ENCODE data around the gene FGFBP2. TPM values are rescaled to one million over a fixed set of nuclear protein-coding genes. Genes with fewer than 3 reads are reported as not detected.

Gene FGFBP2
- total and polyA plus RNA-seq, 2 experiments from 2014 or later, result 2.2 to 5.2 TPM

DNA sequence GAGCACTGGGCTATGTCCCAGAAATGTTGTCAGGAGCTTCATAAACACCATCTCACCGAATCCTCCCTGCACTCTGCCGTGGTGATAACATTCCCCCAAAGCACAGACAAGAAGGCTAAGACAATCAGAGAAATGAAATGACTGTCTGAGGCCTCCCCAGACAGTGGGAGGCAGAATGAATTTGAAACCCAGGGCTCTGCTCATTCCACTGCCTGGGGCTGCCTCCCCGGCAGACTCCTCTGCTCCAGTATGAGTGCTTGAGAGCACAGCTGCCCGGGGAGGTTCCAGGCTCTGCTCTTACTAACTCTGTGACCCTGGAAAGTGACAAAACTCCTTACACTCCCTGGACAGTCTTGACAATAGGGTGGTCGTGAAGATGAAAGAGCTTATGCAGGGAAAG, 34.1 kb downstream of the FGFBP2 start:
- Histone ChIP-seq H3K36me3 (replicated peaks; ENCODE audit: insufficient read depth, low read depth) (no peaks in the 10 kb centered on the region), H3K27me3 (peaks cover 5% of the 10 kb centered on the region), H3K27ac (no peak overlapping the region), H2AFZ (no peak overlapping the region), H3K4me3 (no peak overlapping the region), H3K79me2 (no peaks in the 10 kb centered on the region), H3K4me2 (no peak overlapping the region), H3K4me1 (ENCODE audit: insufficient read depth) (no peaks in the 10 kb centered on the region), H3K9me3 (ENCODE audit: low read depth) (no peaks in the 10 kb centered on the region), H4K20me1 (ENCODE audit: insufficient read depth, poor library complexity, severe bottlenecking) (no peaks in the 10 kb centered on the region), H3K9me2 (replicated peaks; ENCODE audit: insufficient read depth) (no peaks in the 10 kb centered on the region)
- WGBS (ENCODE audit: low lambda C conversion rate, missing lambda C conversion rate), result 51% methylated on average over 5 of the region's 5 CpGs
- TF ChIP-seq EZH2phosphoT487 (IDR thresholded peaks at IDR 0.05; ENCODE audit: low read depth, severe bottlenecking, unreplicated experiment) (no peak), EZH2 (IDR thresholded peaks at IDR 0.05; ENCODE audit: borderline replicate concordance) (no peak)
- TF ChIP-seq, protein P1, sequence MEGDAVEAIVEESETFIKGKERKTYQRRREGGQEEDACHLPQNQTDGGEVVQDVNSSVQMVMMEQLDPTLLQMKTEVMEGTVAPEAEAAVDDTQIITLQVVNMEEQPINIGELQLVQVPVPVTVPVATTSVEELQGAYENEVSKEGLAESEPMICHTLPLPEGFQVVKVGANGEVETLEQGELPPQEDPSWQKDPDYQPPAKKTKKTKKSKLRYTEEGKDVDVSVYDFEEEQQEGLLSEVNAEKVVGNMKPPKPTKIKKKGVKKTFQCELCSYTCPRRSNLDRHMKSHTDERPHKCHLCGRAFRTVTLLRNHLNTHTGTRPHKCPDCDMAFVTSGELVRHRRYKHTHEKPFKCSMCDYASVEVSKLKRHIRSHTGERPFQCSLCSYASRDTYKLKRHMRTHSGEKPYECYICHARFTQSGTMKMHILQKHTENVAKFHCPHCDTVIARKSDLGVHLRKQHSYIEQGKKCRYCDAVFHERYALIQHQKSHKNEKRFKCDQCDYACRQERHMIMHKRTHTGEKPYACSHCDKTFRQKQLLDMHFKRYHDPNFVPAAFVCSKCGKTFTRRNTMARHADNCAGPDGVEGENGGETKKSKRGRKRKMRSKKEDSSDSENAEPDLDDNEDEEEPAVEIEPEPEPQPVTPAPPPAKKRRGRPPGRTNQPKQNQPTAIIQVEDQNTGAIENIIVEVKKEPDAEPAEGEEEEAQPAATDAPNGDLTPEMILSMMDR (IDR thresholded peaks at IDR 0.05; ENCODE audit: poor library complexity), result no peak
- DNase-seq (ENCODE audit: low spot score), result no peak

DNA sequence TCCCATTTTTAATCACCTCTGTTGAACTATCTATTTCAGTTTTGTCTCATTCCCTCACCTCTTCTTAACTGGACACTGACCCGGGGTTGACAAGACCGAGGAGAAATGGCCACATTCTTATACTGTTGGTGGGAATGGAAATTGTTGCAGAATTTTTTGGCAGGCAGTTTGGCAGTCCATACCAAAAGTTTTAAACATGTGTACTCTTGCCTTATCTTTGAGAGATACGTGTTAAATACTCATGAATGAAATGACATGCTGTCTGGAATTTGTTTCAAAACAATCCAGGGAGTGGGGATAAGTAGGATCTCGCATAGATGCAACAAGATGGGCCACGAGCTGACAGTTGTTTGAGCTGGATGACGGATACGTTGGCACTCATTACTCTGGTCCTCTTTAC, 36.5 kb downstream of the FGFBP2 start:
- TF ChIP-seq, protein P1 (IDR thresholded peaks at IDR 0.05; ENCODE audit: poor library complexity), result no peak
- no peak for TF ChIP-seq EZH2 (IDR thresholded peaks at IDR 0.05; ENCODE audit: borderline replicate concordance)
- no peak for TF ChIP-seq EZH2phosphoT487 (IDR thresholded peaks at IDR 0.05; ENCODE audit: low read depth, severe bottlenecking, unreplicated experiment)
- no peak overlapping the region for H3K4me2 ChIP-seq
- no peak for DNase-seq (ENCODE audit: low spot score)
- no peaks in the 10 kb centered on the region for H3K9me3 ChIP-seq (ENCODE audit: low read depth)
- H3K36me3 ChIP-seq (replicated peaks; ENCODE audit: insufficient read depth, low read depth), result no peaks in the 10 kb centered on the region
- no peaks in the 10 kb centered on the region for H3K4me1 ChIP-seq (ENCODE audit: insufficient read depth)
- H3K9me2 ChIP-seq (replicated peaks; ENCODE audit: insufficient read depth), result no peaks in the 10 kb centered on the region
- no peak overlapping the region for H3K27ac ChIP-seq
- no peaks in the 10 kb centered on the region for H3K79me2 ChIP-seq
- no peak overlapping the region for H2AFZ ChIP-seq
- WGBS (ENCODE audit: low lambda C conversion rate, missing lambda C conversion rate), result 92% methylated on average over 7 of the region's 7 CpGs
- no peaks in the 10 kb centered on the region for H4K20me1 ChIP-seq (ENCODE audit: insufficient read depth, poor library complexity, severe bottlenecking)
- peaks cover 8% of the 10 kb centered on the region for H3K27me3 ChIP-seq
- H3K4me3 ChIP-seq, result no peak overlapping the region

DNA sequence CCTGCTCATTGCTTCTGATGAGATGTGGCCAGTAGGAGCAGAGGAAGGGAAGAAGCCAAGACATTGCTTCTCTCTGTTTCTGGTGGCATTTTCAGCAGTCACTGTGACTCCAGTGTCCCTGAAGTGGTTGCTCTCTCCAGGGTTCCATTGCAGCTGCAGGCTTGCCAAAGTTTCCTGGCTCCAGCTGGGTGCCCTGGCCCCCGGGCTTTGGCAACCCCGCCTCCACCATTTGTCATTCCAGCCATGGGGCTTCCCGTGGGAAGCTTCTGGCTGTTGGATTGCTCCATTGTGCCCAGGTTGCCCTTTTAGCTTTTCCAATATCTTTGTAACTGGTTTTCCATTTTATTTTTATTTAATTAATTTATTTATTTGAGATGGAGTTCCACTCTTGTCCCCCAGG, 37.1 kb downstream of the FGFBP2 start:
- no peaks in the 10 kb centered on the region for H3K36me3 ChIP-seq (replicated peaks; ENCODE audit: insufficient read depth, low read depth)
- no peak for DNase-seq (ENCODE audit: low spot score)
- H3K9me2 ChIP-seq (replicated peaks; ENCODE audit: insufficient read depth), result no peaks in the 10 kb centered on the region
- H3K4me2 ChIP-seq, result no peak overlapping the region
- no peak overlapping the region for H2AFZ ChIP-seq
- no peak overlapping the region for H3K4me3 ChIP-seq
- H3K27me3 ChIP-seq, result peaks cover 6% of the 10 kb centered on the region
- no peaks in the 10 kb centered on the region for H3K79me2 ChIP-seq
- H4K20me1 ChIP-seq (ENCODE audit: insufficient read depth, poor library complexity, severe bottlenecking), result no peaks in the 10 kb centered on the region
- H3K27ac ChIP-seq, result no peak overlapping the region
- 88% methylated on average over 3 of the region's 3 CpGs for WGBS (ENCODE audit: low lambda C conversion rate, missing lambda C conversion rate)
- no peaks in the 10 kb centered on the region for H3K4me1 ChIP-seq (ENCODE audit: insufficient read depth)
- TF ChIP-seq EZH2phosphoT487 (IDR thresholded peaks at IDR 0.05; ENCODE audit: low read depth, severe bottlenecking, unreplicated experiment) (no peak), EZH2 (IDR thresholded peaks at IDR 0.05; ENCODE audit: borderline replicate concordance) (no peak)
- TF ChIP-seq, protein P1 (IDR thresholded peaks at IDR 0.05; ENCODE audit: poor library complexity), result no peak
- H3K9me3 ChIP-seq (ENCODE audit: low read depth), result no peaks in the 10 kb centered on the region

DNA sequence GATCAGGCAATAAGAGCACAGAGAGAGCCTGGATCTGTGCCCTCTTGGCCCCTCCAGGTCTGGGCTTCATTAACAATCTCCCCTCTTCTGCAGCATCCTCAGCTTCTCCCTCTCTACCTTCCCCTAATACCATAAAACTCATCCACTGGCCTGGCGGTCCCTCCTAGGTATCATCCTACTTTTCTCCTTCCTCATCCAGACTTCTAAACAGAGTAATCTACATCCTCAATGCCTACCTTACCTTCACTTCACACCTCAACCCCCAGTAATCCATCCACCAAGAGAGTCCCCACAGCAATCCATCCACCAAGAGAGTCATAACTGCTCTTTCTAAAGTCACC, 41.4 kb downstream of the FGFBP2 start:
- Histone ChIP-seq H3K79me2 (no peaks in the 10 kb centered on the region), H3K9me3 (ENCODE audit: low read depth) (no peaks in the 10 kb centered on the region), H3K27ac (no peak overlapping the region), H4K20me1 (ENCODE audit: insufficient read depth, poor library complexity, severe bottlenecking) (no peaks in the 10 kb centered on the region), H3K4me2 (no peak overlapping the region), H2AFZ (no peak overlapping the region), H3K4me3 (no peak overlapping the region), H3K27me3 (peaks cover 3% of the 10 kb centered on the region), H3K4me1 (ENCODE audit: insufficient read depth) (no peaks in the 10 kb centered on the region), H3K36me3 (replicated peaks; ENCODE audit: insufficient read depth, low read depth) (no peaks in the 10 kb centered on the region), H3K9me2 (replicated peaks; ENCODE audit: insufficient read depth) (no peaks in the 10 kb centered on the region)
- WGBS (ENCODE audit: low lambda C conversion rate, missing lambda C conversion rate), result 100% methylated on average over 1 of the region's 1 CpG
- no peak for DNase-seq (ENCODE audit: low spot score)
- TF ChIP-seq EZH2 (IDR thresholded peaks at IDR 0.05; ENCODE audit: borderline replicate concordance) (no peak), EZH2phosphoT487 (IDR thresholded peaks at IDR 0.05; ENCODE audit: low read depth, severe bottlenecking, unreplicated experiment) (no peak)
- TF ChIP-seq, protein P1 (IDR thresholded peaks at IDR 0.05; ENCODE audit: poor library complexity), result no peak

Measured in hepatocyte (in vitro differentiated cells).